Transverse colon (tissue), 3 donors: ENCODE measurements around the gene AIG1.

Source experiments
- POLR2A ChIP-seq: fragments of 450-650 bp; IDR thresholded peaks from one replicate; pipeline ENCODE4 v1.6.1; 2016; ENCODE audit warnings: antibody characterized with exemption, mild to moderate bottlenecking, moderate library complexity
- POLR2AphosphoS5 ChIP-seq, 3 donors: sonication (generic); formaldehyde crosslinking; IDR thresholded peaks; one replicate each; pipeline ENCODE4 v1.6.1; 2016; ENCODE audit warnings: antibody characterized with exemption in 3 of 3

GRCh38 chr6:143063631-143064030 lies 2.9 kb downstream of the AIG1 start:
- TF ChIP-seq POLR2A (no peak), POLR2AphosphoS5 (IDR thresholded peaks at IDR 0.05) (no peak)
